WTC11 (cell line): ENCODE data around the gene GALNT3. TPM values are rescaled to one million over a fixed set of nuclear protein-coding genes. Genes with fewer than 3 reads are reported as not detected.
A peak's percentile ranks its signal among the peaks of the same experiment; 100 is the strongest.

Source experiments
- ATAC-seq: fragments of 200-7000 bp; cut with Tn5 transposase; 2 replicates; pipeline ENCODE4 v1.10.0; 2021; ENCODE audit warnings: mild to moderate bottlenecking, moderate library complexity
- CTCF ChIA-PET: fragments of 300-600 bp; sonication (Branson Sonifier 250); formaldehyde crosslinking; loops from one replicate; lab custom pipeline; 2021; ENCODE audit warnings: antibody characterized with exemption; lab: Charles Lee
- POLR2A ChIA-PET: fragments of 350-600 bp; sonication (Branson Sonifier 250); formaldehyde crosslinking; loops from one replicate; lab custom pipeline; 2021; ENCODE audit warnings: antibody characterized with exemption; lab: Charles Lee
- DNase-seq: peaks from one replicate; pipeline ENCODE4 v3.0.0; 2021; ENCODE audit warnings: low spot score
- H3K27ac Mint-ChIP-seq: 2 replicates; pipeline ENCODE4 v1.8.0; 2021; ENCODE audit warnings: mixed read lengths
- H3K27me3 Mint-ChIP-seq: 2 replicates; pipeline ENCODE4 v1.8.0; 2021; ENCODE audit warnings: low read depth, mild to moderate bottlenecking, moderate library complexity, mixed read lengths
- H3K36me3 Mint-ChIP-seq: 2 replicates; pipeline ENCODE4 v1.8.0; 2021; ENCODE audit warnings: mixed read lengths
- H3K4me1 Mint-ChIP-seq: 2 replicates; pipeline ENCODE4 v1.8.0; 2022; ENCODE audit warnings: mixed read lengths
- H3K4me3 Mint-ChIP-seq: 2 replicates; pipeline ENCODE4 v1.8.0; 2021; ENCODE audit warnings: mild to moderate bottlenecking, moderate library complexity, mixed read lengths
- H3K9me3 Mint-ChIP-seq: 2 replicates; pipeline ENCODE4 v1.8.0; 2021; ENCODE audit warnings: mixed read lengths
- ELF4 ChIP-seq: sonication (generic); formaldehyde crosslinking; IDR thresholded peaks from 2 replicates; pipeline ENCODE4 v1.8.1; 2022; ENCODE audit warnings: low read depth, mild to moderate bottlenecking, moderate library complexity, missing genetic modification reagents
- EMX1 ChIP-seq: fragments of 250-450 bp; sonication (Bioruptor Pico); IDR thresholded peaks from 2 replicates; pipeline ENCODE4 v1.8.0; 2021; ENCODE audit warnings: mild to moderate bottlenecking
- FOXP1 ChIP-seq: sonication (generic); formaldehyde crosslinking; IDR thresholded peaks from 2 replicates; pipeline ENCODE4 v1.8.0; 2022; ENCODE audit warnings: missing genetic modification reagents, mild to moderate bottlenecking, moderate library complexity, borderline replicate concordance
- HMGA2 ChIP-seq: fragments of 250-450 bp; sonication (Bioruptor Pico); IDR thresholded peaks from 2 replicates; pipeline ENCODE4 v1.4.0; 2021; ENCODE audit warnings: mild to moderate bottlenecking, moderate library complexity
- JAZF1 ChIP-seq: fragments of 250-450 bp; sonication (Bioruptor Pico); IDR thresholded peaks from 2 replicates; pipeline ENCODE4 v1.9.0; 2021; ENCODE audit warnings: moderate library complexity, mild to moderate bottlenecking, inconsistent platforms
- SOX15 ChIP-seq: fragments of 250-450 bp; sonication (Bioruptor Pico); IDR thresholded peaks from 2 replicates; pipeline ENCODE4 v1.9.0; 2021; ENCODE audit warnings: mild to moderate bottlenecking
- total RNA-seq: library from RNA; stranded (reverse); gene quantifications from 3 replicates; pipeline ENCODE4 v1.2.3, GENCODE V29; 2021
- TF ChIP-seq, protein P1 (sequence below): sonication (generic); formaldehyde crosslinking; IDR thresholded peaks from 2 replicates; pipeline ENCODE4 v1.8.1; 2023; ENCODE audit warnings: mild to moderate bottlenecking, missing genetic modification reagents, borderline replicate concordance
- TF ChIP-seq, protein P2 (sequence below): fragments of 250-450 bp; sonication (Bioruptor Pico); IDR thresholded peaks from 2 replicates; pipeline ENCODE4 v2.1.2; 2022; ENCODE audit warnings: mild to moderate bottlenecking, moderate library complexity
- TF ChIP-seq, protein P3 (sequence below): sonication (generic); formaldehyde crosslinking; IDR thresholded peaks from 2 replicates; pipeline ENCODE4 v1.8.0; 2023; ENCODE audit warnings: missing genetic modification reagents, mild to moderate bottlenecking, borderline replicate concordance
- TF ChIP-seq, protein P4 (sequence below): sonication (generic); formaldehyde crosslinking; IDR thresholded peaks from 2 replicates; pipeline ENCODE4 v1.8.1; 2023; ENCODE audit warnings: mild to moderate bottlenecking, missing genetic modification reagents
- TF ChIP-seq, protein P5 (sequence below): sonication (generic); formaldehyde crosslinking; IDR thresholded peaks from 2 replicates; pipeline ENCODE4 v1.8.1; 2023; ENCODE audit warnings: mild to moderate bottlenecking, missing genetic modification reagents, moderate library complexity
- TF ChIP-seq, protein P6 (sequence below): sonication (generic); formaldehyde crosslinking; IDR thresholded peaks from 2 replicates; pipeline ENCODE4 v1.8.1; 2023; ENCODE audit warnings: mild to moderate bottlenecking, missing genetic modification reagents

The GALNT3 gene
- total RNA-seq, 1 experiment from 2014 or later: 19.4 TPM

DNA sequence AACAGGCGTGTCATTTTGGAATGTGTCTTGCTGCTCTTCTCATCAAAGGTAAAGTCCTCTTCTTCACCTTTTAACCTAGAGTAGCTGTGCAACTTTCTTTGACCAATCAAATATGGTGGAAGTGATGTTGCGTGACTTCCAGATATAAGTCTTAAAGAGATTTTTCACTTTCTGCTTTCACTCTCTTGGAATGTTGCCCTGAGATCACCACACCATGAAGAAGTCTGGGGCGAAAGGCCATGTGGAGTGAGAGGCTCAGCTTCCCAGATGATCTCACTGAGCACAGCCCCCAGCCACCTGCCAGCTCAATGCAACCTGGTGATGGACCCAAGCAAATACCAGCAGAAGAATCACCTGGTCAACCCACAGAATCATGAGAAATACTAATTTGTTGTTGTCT, 7.1 kb upstream of the GALNT3 start:
- ATAC-seq (no peak), DNase-seq (no peak)
- TF ChIP-seq JAZF1 (CRISPR knock-in tag): no peak
- TF ChIP-seq, protein P1, sequence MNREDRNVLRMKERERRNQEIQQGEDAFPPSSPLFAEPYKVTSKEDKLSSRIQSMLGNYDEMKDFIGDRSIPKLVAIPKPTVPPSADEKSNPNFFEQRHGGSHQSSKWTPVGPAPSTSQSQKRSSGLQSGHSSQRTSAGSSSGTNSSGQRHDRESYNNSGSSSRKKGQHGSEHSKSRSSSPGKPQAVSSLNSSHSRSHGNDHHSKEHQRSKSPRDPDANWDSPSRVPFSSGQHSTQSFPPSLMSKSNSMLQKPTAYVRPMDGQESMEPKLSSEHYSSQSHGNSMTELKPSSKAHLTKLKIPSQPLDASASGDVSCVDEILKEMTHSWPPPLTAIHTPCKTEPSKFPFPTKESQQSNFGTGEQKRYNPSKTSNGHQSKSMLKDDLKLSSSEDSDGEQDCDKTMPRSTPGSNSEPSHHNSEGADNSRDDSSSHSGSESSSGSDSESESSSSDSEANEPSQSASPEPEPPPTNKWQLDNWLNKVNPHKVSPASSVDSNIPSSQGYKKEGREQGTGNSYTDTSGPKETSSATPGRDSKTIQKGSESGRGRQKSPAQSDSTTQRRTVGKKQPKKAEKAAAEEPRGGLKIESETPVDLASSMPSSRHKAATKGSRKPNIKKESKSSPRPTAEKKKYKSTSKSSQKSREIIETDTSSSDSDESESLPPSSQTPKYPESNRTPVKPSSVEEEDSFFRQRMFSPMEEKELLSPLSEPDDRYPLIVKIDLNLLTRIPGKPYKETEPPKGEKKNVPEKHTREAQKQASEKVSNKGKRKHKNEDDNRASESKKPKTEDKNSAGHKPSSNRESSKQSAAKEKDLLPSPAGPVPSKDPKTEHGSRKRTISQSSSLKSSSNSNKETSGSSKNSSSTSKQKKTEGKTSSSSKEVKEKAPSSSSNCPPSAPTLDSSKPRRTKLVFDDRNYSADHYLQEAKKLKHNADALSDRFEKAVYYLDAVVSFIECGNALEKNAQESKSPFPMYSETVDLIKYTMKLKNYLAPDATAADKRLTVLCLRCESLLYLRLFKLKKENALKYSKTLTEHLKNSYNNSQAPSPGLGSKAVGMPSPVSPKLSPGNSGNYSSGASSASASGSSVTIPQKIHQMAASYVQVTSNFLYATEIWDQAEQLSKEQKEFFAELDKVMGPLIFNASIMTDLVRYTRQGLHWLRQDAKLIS (CRISPR knock-in tag): no peak
- TF ChIP-seq, protein P2, sequence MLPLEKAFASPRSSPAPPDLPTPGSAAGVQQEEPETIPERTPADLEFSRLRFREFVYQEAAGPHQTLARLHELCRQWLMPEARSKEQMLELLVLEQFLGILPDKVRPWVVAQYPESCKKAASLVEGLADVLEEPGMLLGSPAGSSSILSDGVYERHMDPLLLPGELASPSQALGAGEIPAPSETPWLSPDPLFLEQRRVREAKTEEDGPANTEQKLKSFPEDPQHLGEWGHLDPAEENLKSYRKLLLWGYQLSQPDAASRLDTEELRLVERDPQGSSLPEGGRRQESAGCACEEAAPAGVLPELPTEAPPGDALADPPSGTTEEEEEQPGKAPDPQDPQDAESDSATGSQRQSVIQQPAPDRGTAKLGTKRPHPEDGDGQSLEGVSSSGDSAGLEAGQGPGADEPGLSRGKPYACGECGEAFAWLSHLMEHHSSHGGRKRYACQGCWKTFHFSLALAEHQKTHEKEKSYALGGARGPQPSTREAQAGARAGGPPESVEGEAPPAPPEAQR (CRISPR knock-in tag): no peak
- no peak for TF ChIP-seq ELF4 (CRISPR knock-in tag)
- TF ChIP-seq, protein P3, sequence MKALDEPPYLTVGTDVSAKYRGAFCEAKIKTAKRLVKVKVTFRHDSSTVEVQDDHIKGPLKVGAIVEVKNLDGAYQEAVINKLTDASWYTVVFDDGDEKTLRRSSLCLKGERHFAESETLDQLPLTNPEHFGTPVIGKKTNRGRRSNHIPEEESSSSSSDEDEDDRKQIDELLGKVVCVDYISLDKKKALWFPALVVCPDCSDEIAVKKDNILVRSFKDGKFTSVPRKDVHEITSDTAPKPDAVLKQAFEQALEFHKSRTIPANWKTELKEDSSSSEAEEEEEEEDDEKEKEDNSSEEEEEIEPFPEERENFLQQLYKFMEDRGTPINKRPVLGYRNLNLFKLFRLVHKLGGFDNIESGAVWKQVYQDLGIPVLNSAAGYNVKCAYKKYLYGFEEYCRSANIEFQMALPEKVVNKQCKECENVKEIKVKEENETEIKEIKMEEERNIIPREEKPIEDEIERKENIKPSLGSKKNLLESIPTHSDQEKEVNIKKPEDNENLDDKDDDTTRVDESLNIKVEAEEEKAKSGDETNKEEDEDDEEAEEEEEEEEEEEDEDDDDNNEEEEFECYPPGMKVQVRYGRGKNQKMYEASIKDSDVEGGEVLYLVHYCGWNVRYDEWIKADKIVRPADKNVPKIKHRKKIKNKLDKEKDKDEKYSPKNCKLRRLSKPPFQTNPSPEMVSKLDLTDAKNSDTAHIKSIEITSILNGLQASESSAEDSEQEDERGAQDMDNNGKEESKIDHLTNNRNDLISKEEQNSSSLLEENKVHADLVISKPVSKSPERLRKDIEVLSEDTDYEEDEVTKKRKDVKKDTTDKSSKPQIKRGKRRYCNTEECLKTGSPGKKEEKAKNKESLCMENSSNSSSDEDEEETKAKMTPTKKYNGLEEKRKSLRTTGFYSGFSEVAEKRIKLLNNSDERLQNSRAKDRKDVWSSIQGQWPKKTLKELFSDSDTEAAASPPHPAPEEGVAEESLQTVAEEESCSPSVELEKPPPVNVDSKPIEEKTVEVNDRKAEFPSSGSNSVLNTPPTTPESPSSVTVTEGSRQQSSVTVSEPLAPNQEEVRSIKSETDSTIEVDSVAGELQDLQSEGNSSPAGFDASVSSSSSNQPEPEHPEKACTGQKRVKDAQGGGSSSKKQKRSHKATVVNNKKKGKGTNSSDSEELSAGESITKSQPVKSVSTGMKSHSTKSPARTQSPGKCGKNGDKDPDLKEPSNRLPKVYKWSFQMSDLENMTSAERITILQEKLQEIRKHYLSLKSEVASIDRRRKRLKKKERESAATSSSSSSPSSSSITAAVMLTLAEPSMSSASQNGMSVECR (CRISPR knock-in tag): no peak
- TF ChIP-seq, protein P4, sequence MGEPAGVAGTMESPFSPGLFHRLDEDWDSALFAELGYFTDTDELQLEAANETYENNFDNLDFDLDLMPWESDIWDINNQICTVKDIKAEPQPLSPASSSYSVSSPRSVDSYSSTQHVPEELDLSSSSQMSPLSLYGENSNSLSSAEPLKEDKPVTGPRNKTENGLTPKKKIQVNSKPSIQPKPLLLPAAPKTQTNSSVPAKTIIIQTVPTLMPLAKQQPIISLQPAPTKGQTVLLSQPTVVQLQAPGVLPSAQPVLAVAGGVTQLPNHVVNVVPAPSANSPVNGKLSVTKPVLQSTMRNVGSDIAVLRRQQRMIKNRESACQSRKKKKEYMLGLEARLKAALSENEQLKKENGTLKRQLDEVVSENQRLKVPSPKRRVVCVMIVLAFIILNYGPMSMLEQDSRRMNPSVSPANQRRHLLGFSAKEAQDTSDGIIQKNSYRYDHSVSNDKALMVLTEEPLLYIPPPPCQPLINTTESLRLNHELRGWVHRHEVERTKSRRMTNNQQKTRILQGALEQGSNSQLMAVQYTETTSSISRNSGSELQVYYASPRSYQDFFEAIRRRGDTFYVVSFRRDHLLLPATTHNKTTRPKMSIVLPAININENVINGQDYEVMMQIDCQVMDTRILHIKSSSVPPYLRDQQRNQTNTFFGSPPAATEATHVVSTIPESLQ (CRISPR knock-in tag): no peak
- TF ChIP-seq EMX1 (CRISPR knock-in tag): no peak
- TF ChIP-seq FOXP1: no peak
- TF ChIP-seq HMGA2: no peak
- TF ChIP-seq, protein P5, sequence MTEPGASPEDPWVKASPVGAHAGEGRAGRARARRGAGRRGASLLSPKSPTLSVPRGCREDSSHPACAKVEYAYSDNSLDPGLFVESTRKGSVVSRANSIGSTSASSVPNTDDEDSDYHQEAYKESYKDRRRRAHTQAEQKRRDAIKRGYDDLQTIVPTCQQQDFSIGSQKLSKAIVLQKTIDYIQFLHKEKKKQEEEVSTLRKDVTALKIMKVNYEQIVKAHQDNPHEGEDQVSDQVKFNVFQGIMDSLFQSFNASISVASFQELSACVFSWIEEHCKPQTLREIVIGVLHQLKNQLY (CRISPR knock-in tag): no peak
- TF ChIP-seq SOX15 (CRISPR knock-in tag): no peak
- POLR2A ChIA-PET: no interaction called here
- no peak overlapping the region for H3K27ac Mint-ChIP-seq
- H3K4me1 Mint-ChIP-seq: peaks cover 18% of the 10 kb centered on the region
- CTCF ChIA-PET: no interaction called here
- H3K9me3 Mint-ChIP-seq: peaks cover 13% of the 10 kb centered on the region
- H3K27me3 Mint-ChIP-seq: no peaks in the 10 kb centered on the region
- no peak overlapping the region for H3K4me3 Mint-ChIP-seq
- H3K36me3 Mint-ChIP-seq: peaks cover 12% of the 10 kb centered on the region

DNA sequence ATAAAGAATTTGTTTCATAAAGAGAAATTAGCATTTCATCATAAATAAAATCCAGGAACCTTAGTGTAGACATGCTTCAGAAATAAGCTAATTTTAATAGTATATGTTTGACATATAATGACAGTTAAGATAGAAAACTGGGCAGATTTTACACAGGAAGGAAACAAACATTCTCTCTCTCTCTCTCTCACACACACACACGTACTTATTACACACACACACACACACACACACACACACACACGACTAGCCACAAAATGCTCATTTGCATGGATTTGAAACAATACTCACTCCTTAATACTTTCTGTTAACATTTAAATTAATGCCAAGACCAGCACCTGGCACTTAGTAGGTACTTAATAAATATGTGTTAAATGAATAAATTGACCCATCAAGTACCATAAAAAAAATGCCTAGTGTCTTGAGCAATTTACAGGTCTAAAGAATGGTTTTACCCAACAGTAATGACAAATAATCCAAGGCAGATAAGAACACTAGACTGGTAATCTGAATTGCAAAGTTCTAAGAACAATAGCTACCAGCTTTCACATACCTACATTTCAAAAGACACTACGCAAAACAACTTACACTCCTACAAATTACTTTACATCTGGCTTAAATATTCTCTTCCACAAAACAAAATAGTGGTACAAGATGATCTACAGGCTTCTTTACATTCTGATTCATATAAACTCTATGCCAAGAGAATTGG, 2.9 kb upstream of the GALNT3 start:
- CTCF ChIA-PET: interaction anchor here (0.6 to 1.7 kb wide), 3 partner anchors 18 to 77 kb away, joined by 3 to 8 read pairs (median 4); no protein-coding TSS in a partner anchor
- ATAC-seq: no peak
- POLR2A ChIA-PET: no interaction called here
- H3K36me3 Mint-ChIP-seq: peaks cover 12% of the 10 kb centered on the region
- H3K4me3 Mint-ChIP-seq: peak overlapping the region; percentile 45
- peaks cover 13% of the 10 kb centered on the region for H3K9me3 Mint-ChIP-seq
- TF ChIP-seq, protein P6, sequence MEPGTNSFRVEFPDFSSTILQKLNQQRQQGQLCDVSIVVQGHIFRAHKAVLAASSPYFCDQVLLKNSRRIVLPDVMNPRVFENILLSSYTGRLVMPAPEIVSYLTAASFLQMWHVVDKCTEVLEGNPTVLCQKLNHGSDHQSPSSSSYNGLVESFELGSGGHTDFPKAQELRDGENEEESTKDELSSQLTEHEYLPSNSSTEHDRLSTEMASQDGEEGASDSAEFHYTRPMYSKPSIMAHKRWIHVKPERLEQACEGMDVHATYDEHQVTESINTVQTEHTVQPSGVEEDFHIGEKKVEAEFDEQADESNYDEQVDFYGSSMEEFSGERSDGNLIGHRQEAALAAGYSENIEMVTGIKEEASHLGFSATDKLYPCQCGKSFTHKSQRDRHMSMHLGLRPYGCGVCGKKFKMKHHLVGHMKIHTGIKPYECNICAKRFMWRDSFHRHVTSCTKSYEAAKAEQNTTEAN (CRISPR knock-in tag): 0 out of 2 replicates have a peak, but pooled peaks have one; percentile 71
- TF ChIP-seq, protein P3 (CRISPR knock-in tag): no peak
- peaks cover 2% of the 10 kb centered on the region for H3K27me3 Mint-ChIP-seq
- DNase-seq: no peak
- peak overlapping the region; percentile 72 for H3K27ac Mint-ChIP-seq
- H3K4me1 Mint-ChIP-seq: peaks cover 41% of the 10 kb centered on the region
